NCI-H2196 (cell line): Measurements from ENCODE around the gene APEX1.
"Not testable (repeated sequence)": the region's sequence is repeated elsewhere in the genome, so short reads cannot be mapped to it uniquely, and the experiment has no call there.

Experiments
- DNase-seq: peaks from one replicate; lab custom pipeline; 2025; ENCODE audit not compliant: unreplicated experiment; lab: John Stamatoyannopoulos, UW

Gene APEX1

GRCh38 chr14:20435582-20436362 lies 19.3 kb upstream of the APEX1 start, which contains the start of gene KLHL33:
KLHL33 (minus strand) TSS chr14:20436166; CDS start chr14:20435811, 355 bp downstream.
- peak; percentile 21 for DNase-seq

GRCh38 chr14:20436363-20436755 lies 18.7 kb upstream of the APEX1 start:
- DNase-seq: no peak

DNA sequence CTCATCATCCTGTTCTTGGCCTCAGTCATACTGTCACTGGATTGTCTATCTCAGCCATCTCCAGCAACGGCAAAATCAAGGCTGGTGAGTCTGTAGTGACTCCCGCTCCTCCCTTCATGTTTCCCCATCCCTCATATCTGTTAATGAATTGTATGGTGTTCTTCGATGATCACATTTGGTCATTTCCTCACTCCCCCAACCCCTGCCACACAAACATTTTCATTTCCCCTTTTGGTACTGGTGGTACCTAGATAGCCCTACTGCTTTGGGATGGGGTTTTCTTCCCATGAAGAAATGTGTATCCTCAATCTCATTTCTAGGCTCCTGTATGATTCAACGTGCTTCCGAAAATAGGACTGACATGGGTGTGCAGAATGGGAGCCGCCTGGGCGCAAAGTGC lies 16.4 kb upstream of the APEX1 start:
- no peak for DNase-seq

DNA sequence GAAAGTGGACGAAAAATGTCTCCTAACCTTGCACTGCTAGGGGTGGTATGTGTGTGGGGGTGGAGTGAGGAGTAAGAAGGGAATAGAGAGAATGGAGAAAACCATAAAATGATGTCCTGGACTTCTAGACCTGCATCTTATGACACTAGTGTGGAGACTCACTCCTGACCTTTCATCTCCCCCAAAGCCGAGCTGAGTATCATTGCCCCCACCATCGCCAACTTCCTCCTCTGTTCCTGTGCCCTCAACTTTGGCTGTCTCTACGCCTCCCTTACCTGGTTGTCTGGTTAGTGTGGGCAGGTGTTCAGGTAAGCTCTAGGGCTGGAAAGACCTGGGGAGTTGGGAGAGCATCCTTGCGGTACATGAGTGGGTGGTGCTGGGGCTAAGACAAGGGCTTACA lies 14.6 kb upstream of the APEX1 start:
- DNase-seq: no peak

- DNase-seq: no peak
Observed at GRCh38 chr14:20440882-20441281, 14.1 kb upstream of the APEX1 start.

DNA sequence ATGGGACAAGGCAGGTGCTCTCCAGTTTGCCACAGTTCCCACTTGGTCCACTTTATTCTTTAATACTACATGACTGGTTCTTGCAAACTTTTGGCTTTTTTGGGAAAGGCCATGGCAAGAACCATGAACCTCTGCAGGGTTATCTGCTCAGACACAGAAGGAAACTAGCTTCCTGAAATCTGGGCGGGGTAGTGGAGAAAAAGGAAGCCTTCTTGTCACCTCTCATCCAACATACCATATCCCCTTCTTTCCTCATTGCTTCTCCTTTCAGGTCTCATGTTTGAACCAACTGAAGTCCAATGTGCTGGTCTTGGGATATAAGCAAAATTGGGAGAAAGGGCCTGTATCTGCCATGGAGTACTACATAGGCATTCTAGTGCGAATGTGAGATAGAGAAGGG lies 13.6 kb upstream of the APEX1 start:
- DNase-seq: no peak

DNA sequence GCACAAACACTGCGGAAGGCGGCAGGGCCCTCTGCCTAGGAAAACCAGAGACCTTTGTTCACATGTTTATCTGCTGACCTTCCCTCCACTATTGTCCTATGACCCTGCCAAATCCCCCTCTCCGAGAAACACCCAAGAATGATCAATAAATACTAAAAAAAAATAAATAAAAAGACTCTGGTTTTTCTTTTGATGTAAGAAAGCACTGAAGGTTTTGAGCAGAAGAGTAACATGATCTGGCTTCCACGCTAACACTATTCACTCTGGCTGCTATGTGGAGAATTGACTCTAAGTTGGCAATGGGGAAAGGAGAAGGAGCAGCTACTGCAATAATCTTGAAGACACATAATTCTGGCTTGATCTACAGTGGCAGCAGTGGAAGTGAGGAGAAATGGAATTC lies 11.4 kb upstream of the APEX1 start:
- not testable (repeated sequence) for DNase-seq

DNA sequence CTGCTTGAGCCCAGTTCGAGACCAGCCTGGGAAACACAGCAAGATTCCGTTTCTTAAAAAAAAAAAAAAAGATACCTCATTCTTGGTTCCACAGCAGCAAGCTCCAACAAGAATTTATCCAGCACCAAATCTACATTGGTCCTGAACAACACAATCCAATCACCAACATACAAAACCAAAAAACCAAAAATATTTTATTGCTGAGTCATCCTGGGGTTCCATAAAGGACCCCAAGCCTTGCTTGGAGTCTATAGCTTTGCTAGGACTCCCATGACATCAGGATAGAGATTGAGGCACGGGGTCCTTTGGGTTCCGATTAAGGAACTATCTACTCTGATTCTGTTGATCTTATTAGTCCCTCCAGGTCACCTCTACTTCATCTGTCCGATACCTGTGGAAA lies 8.1 kb upstream of the APEX1 start:
- no peak for DNase-seq

DNA sequence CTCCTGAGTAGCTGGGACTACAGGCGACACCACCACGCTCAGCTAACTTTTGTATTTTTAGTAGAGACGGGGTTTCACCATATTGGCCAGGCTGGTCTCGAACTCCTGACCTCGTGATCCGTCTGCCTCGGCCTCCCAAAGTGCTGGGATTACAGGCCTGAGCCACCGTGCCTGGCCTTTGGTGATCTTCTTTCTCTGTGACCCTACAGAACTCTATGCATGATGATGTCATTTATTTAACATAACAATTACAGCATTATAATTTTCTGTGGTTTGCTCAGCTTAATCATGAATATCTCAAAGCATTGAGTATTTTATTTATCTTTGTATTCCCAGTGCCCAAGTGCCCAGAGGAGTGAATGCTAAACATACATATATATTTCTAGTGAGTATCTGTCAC lies 2.2 kb upstream of the APEX1 start:
- not testable (repeated sequence) for DNase-seq

DNA sequence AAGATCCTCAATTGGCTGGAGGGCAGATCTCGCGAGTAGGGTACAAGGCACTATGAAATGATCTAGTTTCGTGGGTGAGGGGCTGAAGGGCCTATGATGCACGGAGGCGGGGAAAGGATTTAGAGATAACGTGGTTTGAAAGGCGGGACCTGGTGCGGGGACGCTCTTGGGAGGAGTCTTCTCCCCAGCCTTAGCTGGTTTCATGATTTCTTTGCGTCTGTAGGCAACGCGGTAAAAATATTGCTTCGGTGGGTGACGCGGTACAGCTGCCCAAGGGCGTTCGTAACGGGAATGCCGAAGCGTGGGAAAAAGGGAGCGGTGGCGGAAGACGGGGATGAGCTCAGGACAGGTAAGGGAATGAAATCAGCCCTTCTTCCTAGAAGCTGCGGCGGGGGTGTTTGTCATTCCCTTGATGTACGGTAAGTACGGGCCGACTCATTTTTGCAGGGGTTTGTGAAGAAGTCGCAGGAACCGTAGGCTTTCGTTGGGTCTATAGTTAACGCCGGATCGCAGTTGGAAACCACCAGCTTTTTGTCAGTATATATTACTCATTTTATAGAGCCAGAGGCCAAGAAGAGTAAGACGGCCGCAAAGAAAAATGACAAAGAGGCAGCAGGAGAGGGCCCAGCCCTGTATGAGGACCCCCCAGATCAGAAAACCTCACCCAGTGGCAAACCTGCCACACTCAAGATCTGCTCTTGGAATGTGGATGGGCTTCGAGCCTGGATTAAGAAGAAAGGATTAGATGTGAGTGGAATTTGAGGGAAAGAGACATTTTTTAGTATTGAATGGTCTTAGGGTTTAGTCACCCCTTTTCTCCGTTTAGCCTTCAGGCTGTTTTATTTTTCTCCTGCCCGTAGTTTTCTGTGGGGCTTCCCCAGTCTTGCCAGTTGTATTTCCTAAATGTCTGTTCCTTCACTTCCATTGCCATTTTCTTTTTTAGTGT lies 602 bp downstream of the APEX1 start:
- DNase-seq: peak; percentile 90

DNA sequence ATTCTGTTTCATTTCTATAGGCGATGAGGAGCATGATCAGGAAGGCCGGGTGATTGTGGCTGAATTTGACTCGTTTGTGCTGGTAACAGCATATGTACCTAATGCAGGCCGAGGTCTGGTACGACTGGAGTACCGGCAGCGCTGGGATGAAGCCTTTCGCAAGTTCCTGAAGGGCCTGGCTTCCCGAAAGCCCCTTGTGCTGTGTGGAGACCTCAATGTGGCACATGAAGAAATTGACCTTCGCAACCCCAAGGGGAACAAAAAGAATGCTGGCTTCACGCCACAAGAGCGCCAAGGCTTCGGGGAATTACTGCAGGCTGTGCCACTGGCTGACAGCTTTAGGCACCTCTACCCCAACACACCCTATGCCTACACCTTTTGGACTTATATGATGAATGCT lies 1.9 kb downstream of the APEX1 start:
- DNase-seq: no peak

DNA sequence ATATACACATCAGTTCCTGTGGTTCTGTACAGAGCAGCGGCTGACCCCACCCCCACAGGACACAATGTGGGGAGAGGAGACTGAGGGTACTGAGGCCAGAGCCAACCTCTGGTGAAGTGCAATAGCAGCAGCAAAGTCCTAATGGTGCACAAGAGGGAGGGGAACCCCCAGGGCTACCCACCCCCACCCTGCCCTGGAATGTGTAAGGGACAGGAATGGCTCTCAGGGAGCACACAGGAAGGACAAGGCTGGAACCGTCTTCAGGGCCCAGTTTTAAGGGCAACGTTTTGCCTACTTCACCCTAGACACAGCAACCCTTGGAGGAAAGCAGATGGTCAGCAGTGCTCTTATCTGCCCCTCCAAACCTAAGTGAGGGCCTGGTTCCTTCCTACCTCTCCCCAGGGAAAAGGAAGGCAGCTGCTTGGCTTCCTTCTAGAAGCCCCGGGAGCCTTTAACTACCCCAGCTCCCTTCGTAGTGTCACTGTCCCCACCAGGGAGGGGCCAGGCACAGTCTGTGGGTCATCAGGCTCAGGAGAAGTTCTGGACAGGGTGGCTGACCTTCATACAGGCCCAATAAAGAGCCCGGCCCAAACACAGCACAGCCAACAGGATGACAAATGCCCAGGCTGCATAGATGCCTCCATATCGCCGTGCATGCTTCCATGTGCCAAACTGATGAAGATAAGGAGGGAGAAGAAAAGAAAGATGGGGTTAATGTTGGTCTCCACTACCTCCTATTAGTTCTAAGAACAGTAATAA lies 3.2 kb downstream of the APEX1 start:
- no peak for DNase-seq

DNA sequence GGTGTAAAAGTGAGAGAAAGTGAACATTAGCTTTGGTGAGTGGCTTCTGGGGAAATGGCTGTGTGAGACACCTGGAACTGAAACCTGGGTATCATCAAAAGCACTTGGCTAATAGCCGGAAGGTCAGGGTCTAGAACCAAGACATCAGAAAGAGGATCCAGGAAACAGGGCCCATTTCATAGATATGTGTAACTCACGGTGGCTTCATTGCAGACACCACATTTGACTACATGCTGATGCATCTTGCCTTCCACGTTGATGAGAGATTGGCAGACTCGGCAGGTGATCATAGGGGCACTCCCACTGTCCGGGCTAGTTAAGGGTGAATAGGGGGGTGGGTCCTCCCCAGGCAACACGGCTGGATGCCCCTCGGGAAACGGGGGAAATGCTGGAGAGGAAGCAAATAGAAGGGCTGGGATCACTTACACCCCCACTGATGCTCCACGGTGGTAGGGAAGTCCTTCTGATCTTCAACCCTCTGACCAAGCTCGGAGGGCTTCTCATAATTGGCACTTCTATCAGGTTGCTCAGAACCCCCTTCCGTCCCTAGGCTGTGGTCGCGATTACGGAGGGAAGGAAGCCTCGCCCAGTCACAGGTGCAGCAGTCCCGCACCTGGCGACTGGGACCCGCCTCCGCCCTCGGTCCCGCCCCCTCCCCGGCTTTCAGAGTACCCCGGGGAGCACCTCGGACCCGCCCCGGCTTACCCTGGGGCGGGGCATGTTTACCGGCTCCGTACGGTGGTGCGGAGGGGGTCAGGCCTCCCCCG lies 5.6 kb downstream of the APEX1 start:
- peak; percentile 58 for DNase-seq

DNA sequence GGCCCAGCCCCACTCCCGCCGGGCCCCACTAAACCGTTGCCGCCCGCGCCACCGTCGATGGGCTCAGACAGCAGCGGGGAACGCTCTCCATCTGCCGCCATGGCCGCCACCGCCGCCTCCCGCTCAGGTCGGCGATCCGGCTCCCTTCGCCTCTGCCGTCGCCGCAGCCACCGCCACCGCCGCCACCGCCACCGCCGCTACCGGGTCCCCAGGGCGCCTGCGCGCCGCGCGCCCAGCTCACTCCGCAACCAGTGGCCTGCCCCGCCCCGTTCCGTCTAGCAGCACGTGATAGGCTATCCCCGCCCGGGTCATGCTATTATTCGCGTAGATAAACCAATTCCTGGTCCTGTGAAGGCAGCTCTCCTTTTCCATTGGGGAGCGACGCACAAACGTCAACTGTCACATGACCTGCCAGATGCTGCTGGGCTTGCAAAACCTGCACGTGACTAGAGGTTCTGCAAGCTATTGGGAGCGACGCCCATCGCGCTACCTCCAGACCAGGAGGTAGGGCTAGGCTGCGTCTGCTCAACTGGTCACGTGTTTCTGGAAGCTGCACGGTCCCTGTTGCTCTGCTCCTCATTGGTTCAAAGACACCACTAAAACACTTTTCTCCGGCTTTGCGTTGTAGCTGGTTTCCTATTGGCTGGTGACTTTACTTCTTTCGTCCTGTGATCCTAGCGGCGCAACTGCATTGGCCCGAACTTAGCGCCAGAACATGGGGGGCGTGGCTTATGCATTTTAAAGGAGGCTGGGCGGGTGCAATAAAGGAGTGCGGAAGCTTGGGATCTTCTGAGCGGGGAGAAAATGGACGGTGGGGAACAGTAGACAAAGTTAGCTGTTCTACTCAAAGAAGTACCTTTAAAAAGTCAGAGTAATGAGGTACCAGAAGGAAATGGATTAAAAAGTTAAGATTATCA lies 6.5 kb downstream of the APEX1 start, which contains the start of gene PIP4P1:
Gene PIP4P1, minus strand, starts transcription at position 210 of the 917 bp plus-strand sequence. Its CDS starts 109 bp downstream, at position 101.
- peak; percentile 100 for DNase-seq

DNA sequence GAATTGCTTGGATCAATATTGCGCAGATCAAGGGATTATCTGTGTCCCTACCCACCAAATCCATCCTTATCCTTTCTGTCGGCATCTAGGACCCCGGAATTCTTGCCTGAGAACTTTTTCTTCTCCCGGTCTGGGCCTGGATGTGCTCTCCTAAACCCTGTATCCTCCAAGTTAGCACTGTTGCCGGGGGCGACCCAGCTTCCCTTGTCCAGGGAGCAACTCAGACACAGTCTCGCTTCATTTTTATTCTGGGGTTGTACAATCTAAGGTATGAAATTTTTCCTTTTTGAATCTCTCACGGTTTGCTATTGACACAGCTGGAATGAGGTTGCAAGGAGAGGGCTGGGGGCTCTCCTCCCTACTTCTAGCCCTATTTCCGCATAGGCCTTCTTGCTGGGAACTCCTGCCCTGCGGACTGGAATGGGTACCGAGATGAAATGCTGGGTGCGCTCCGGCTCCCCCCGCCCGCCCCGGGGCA lies 13.8 kb downstream of the APEX1 start:
- DNase-seq: peak; percentile 73

DNA sequence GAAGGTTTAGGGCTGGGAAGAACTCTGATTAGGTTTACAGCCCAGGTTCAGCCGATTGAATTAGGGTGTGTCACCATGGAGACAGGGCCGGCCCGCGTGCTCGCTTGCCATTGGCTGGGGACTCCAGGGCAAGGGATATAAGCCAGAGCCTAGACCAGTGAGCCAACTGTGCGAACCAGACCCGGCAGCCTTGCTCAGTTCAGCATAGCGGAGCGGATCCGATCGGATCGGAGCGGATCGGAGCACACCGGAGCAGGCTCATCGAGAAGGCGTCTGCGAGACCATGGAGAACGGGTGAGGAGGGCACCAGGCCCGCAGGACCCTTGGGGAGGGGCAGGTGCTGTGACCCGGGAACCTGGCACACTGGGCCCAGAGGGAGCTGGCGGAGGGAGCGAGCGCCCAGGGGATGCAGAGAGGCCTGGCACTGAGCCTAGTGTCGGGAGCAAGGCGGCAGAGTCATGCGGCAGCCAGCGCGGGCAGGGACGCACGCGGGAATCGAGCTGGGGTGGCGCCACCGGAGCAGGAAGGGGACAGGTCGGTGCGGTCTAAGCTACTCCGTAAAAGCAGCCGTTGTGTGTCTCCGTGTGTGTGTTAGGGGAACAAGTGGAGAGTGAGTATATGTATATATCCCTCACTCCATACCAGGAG lies 14.3 kb downstream of the APEX1 start, which contains the start of gene PNP:
Gene PNP, plus strand, starts transcription at position 165 of the 648 bp plus-strand sequence. Its CDS starts 119 bp downstream, at position 284.
- peak; percentile 93 for DNase-seq

- DNase-seq: no peak
Observed at GRCh38 chr14:20469890-20470602, 15.0 kb downstream of the APEX1 start.

DNA sequence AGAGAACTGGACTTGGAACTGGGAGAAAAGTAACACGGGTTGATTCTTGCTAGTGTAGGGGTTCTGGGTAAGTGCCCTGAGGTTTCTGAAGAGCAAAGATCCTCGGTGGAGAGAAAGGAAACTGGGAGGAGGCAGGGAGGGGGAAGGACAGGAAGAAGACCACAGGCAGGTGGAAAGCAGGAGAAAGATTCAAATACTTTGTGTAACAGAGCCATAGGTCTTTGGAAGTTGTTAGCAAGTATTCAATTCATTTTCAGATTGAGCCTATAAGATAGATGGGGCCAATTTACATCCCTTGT lies 15.5 kb downstream of the APEX1 start:
- DNase-seq: no peak
